HEK293 (cell line): Measurements from ENCODE around the gene SKI.
A peak's percentile ranks its signal among the peaks of the same experiment; 100 is the strongest.

Source experiments
- EGR2 ChIP-seq: fragments of 450-650 bp; formaldehyde crosslinking; IDR thresholded peaks from 2 replicates; pipeline ENCODE4 v1.5.1; 2016; ENCODE audit warnings: low read depth, missing biosample characterization, missing genetic modification characterization
- KLF9 ChIP-seq: fragments of 450-650 bp; formaldehyde crosslinking; IDR thresholded peaks from 2 replicates; pipeline ENCODE4 v1.5.1; 2016; ENCODE audit warnings: missing biosample characterization, missing genetic modification characterization, low read depth
- TSHZ1 ChIP-seq: fragments of 450-650 bp; formaldehyde crosslinking; IDR thresholded peaks from 2 replicates; pipeline ENCODE4 v1.5.1; 2016; ENCODE audit warnings: missing biosample characterization, missing genetic modification characterization, borderline replicate concordance
- ZBTB10 ChIP-seq: fragments of 450-650 bp; formaldehyde crosslinking; IDR thresholded peaks from 2 replicates; pipeline ENCODE4 v1.5.1; 2016; ENCODE audit warnings: missing biosample characterization, missing genetic modification characterization
- ZBTB21 ChIP-seq: fragments of 450-650 bp; formaldehyde crosslinking; IDR thresholded peaks from 2 replicates; pipeline ENCODE4 v1.5.1; 2017; ENCODE audit warnings: missing biosample characterization, missing genetic modification characterization
- ZBTB26 ChIP-seq: fragments of 450-650 bp; formaldehyde crosslinking; optimal IDR thresholded peaks from 2 replicates; pipeline ENCODE3; 2016; ENCODE audit warnings: missing biosample characterization, mild to moderate bottlenecking, missing genetic modification characterization
- ZBTB48 ChIP-seq: fragments of 450-650 bp; formaldehyde crosslinking; IDR thresholded peaks from 2 replicates; pipeline ENCODE4 v1.5.1; 2016; ENCODE audit warnings: missing biosample characterization, missing genetic modification characterization
- ZFP37 ChIP-seq: fragments of 450-650 bp; formaldehyde crosslinking; IDR thresholded peaks from 2 replicates; pipeline ENCODE4 v1.5.1; 2016; ENCODE audit warnings: missing biosample characterization, missing genetic modification characterization
- ZNF112 ChIP-seq: fragments of 450-650 bp; formaldehyde crosslinking; IDR thresholded peaks from 2 replicates; pipeline ENCODE4 v1.5.0; 2017; ENCODE audit warnings: missing biosample characterization, missing genetic modification characterization
- ZNF2 ChIP-seq: fragments of 450-650 bp; formaldehyde crosslinking; IDR thresholded peaks from 2 replicates; pipeline ENCODE4 v1.5.1; 2016; ENCODE audit warnings: missing biosample characterization, missing genetic modification characterization
- ZNF214 ChIP-seq: fragments of 450-650 bp; formaldehyde crosslinking; IDR thresholded peaks from 2 replicates; pipeline ENCODE4 v1.5.1; 2017; ENCODE audit warnings: missing biosample characterization, mild to moderate bottlenecking, missing genetic modification characterization, borderline replicate concordance
- ZNF23 ChIP-seq: fragments of 450-650 bp; formaldehyde crosslinking; IDR thresholded peaks from 2 replicates; pipeline ENCODE4 v1.5.1; 2016; ENCODE audit warnings: missing biosample characterization, missing genetic modification characterization, borderline replicate concordance
- ZNF280D ChIP-seq: fragments of 450-650 bp; formaldehyde crosslinking; IDR thresholded peaks from 2 replicates; pipeline ENCODE4 v1.5.1; 2016; ENCODE audit warnings: missing biosample characterization, missing genetic modification characterization
- ZNF311 ChIP-seq: fragments of 450-650 bp; formaldehyde crosslinking; IDR thresholded peaks from 2 replicates; pipeline ENCODE4 v1.5.1; 2017; ENCODE audit warnings: missing biosample characterization, missing genetic modification characterization, borderline replicate concordance
- ZNF324 ChIP-seq: fragments of 450-650 bp; formaldehyde crosslinking; IDR thresholded peaks from 2 replicates; pipeline ENCODE4 v1.5.1; 2016; ENCODE audit warnings: missing biosample characterization, missing genetic modification characterization
- ZNF426 ChIP-seq: fragments of 450-650 bp; formaldehyde crosslinking; IDR thresholded peaks from 2 replicates; pipeline ENCODE4 v1.5.1; 2017; ENCODE audit warnings: missing biosample characterization, missing genetic modification characterization, mild to moderate bottlenecking, inconsistent platforms, moderate library complexity
- ZNF488 ChIP-seq: fragments of 450-650 bp; formaldehyde crosslinking; IDR thresholded peaks from 2 replicates; pipeline ENCODE4 v1.5.1; 2016; ENCODE audit warnings: missing biosample characterization, missing genetic modification characterization
- ZNF501 ChIP-seq: fragments of 450-650 bp; formaldehyde crosslinking; IDR thresholded peaks from 2 replicates; pipeline ENCODE4 v1.5.1; 2016; ENCODE audit warnings: missing biosample characterization, missing genetic modification characterization
- ZNF510 ChIP-seq: fragments of 450-650 bp; formaldehyde crosslinking; IDR thresholded peaks from 2 replicates; pipeline ENCODE4 v1.5.1; 2018; ENCODE audit warnings: mild to moderate bottlenecking, missing genetic modification characterization, missing biosample characterization; ENCODE audit not compliant: insufficient replicate concordance
- ZNF549 ChIP-seq: fragments of 450-650 bp; IDR thresholded peaks from 2 replicates; pipeline ENCODE4 v1.5.1; 2018; ENCODE audit warnings: missing biosample characterization, missing genetic modification characterization, mild to moderate bottlenecking, inconsistent platforms, moderate library complexity
- ZNF639 ChIP-seq: fragments of 450-650 bp; formaldehyde crosslinking; IDR thresholded peaks from 2 replicates; pipeline ENCODE4 v1.5.1; 2016; ENCODE audit warnings: missing biosample characterization, missing genetic modification characterization
- ZNF658 ChIP-seq: fragments of 450-650 bp; formaldehyde crosslinking; IDR thresholded peaks from 2 replicates; pipeline ENCODE4; 2016; ENCODE audit warnings: missing biosample characterization, missing genetic modification characterization
- ZNF707 ChIP-seq: fragments of 450-650 bp; formaldehyde crosslinking; IDR thresholded peaks from 2 replicates; pipeline ENCODE4 v1.5.1; 2016; ENCODE audit warnings: missing biosample characterization, missing genetic modification characterization
- ZNF785 ChIP-seq: fragments of 450-650 bp; formaldehyde crosslinking; IDR thresholded peaks from 2 replicates; pipeline ENCODE4 v1.5.1; 2016; ENCODE audit warnings: missing biosample characterization, missing genetic modification characterization
- ZNF792 ChIP-seq: fragments of 450-650 bp; formaldehyde crosslinking; IDR thresholded peaks from 2 replicates; pipeline ENCODE4 v1.5.1; 2016; ENCODE audit warnings: missing biosample characterization, missing genetic modification characterization

Gene SKI

GRCh38 chr1:2236695-2237677 is 8.9 kb downstream of the SKI start (continued):
- TF ChIP-seq TSHZ1 (tag by site-specific recombination) = no peak
- TF ChIP-seq ZNF426 = no peak
- no peak for TF ChIP-seq ZNF501
- TF ChIP-seq EGR2 (tag by site-specific recombination) = peak; percentile 74
- no peak for TF ChIP-seq ZNF23 (tag by site-specific recombination)
- no peak for TF ChIP-seq ZNF707 (tag by site-specific recombination)
- TF ChIP-seq ZNF112 (tag by site-specific recombination) = no peak
- TF ChIP-seq ZNF280D = no peak
- TF ChIP-seq ZNF785 = no peak
- no peak for TF ChIP-seq ZNF2 (tag by site-specific recombination)
- no peak for TF ChIP-seq ZBTB21 (tag by site-specific recombination)
- no peak for TF ChIP-seq ZNF658 (tag by site-specific recombination)
- TF ChIP-seq ZNF324 (tag by site-specific recombination) = no peak
- no peak for TF ChIP-seq ZNF639
- no peak for TF ChIP-seq ZBTB26 (tag by site-specific recombination)
- no peak for TF ChIP-seq ZNF311
- TF ChIP-seq ZNF214 (tag by site-specific recombination) = no peak
- TF ChIP-seq ZBTB48 = no peak
- no peak for TF ChIP-seq ZNF510
- no peak for TF ChIP-seq ZFP37
- no peak for TF ChIP-seq ZNF549 (tag by site-specific recombination)
- TF ChIP-seq ZNF488 (tag by site-specific recombination) = no peak
- no peak for TF ChIP-seq ZBTB10 (tag by site-specific recombination)
- TF ChIP-seq KLF9 (tag by site-specific recombination) = no peak
- TF ChIP-seq ZNF792 = no peak
